Neural cell (in vitro differentiated cells): ENCODE measurements around the gene MYO7A. TPM values are rescaled to one million over a fixed set of nuclear protein-coding genes. Genes with fewer than 3 reads are reported as not detected.

Experiments
- H2AFZ ChIP-seq: fragments of 200-600, 300-800 bp; sonication (generic), shearing (Covaris generic); 2 replicates; pipeline ENCODE4 v1.6.0; 2014; ENCODE audit warnings: low read depth, mild to moderate bottlenecking, antibody characterized with exemption, low read length, moderate library complexity
- H3F3A ChIP-seq: fragments of 200-600 bp; shearing (Covaris generic); 2 replicates; pipeline ENCODE4 v1.6.1; 2016; ENCODE audit warnings: mild to moderate bottlenecking, moderate library complexity, mixed read lengths, antibody characterized with exemption, low read length; ENCODE audit not compliant: insufficient read depth, poor library complexity, severe bottlenecking
- H3K27ac ChIP-seq: fragments of 200-600, 300-800 bp; sonication (generic), shearing (Covaris generic); 2 replicates; pipeline ENCODE4 v1.5.1; 2014; ENCODE audit warnings: mild to moderate bottlenecking, low read length, moderate library complexity
- H3K27me3 ChIP-seq: fragments of 300-800, 200-600 bp; sonication (generic), shearing (Covaris generic); 2 replicates; pipeline ENCODE4 v1.6.0; 2014; ENCODE audit warnings: mild to moderate bottlenecking, low read depth, low read length, moderate library complexity; ENCODE audit not compliant: insufficient read depth
- H3K36me3 ChIP-seq: fragments of 300-800, 200-600 bp; sonication (generic), shearing (Covaris generic); 2 replicates; pipeline ENCODE4 v1.5.1; 2014; ENCODE audit warnings: mild to moderate bottlenecking, antibody characterized with exemption, low read length, moderate library complexity; ENCODE audit not compliant: insufficient read depth
- H3K4me2 ChIP-seq: fragments of 300-800, 200-600 bp; sonication (generic), shearing (Covaris generic); 2 replicates; pipeline ENCODE4 v1.6.0; 2014; ENCODE audit warnings: mild to moderate bottlenecking, low read length
- H3K4me3 ChIP-seq: fragments of 300-800, 200-600 bp; sonication (generic), shearing (Covaris generic); 2 replicates; pipeline ENCODE4 v1.5.1; 2014; ENCODE audit warnings: mild to moderate bottlenecking, low read length, moderate library complexity
- H3K79me2 ChIP-seq: fragments of 200-600 bp; shearing (Covaris generic); replicated peaks from 2 replicates; pipeline ENCODE4 v1.6.0; 2014; ENCODE audit warnings: mild to moderate bottlenecking, low read length, moderate library complexity; ENCODE audit not compliant: insufficient read depth
- H3K9ac ChIP-seq: fragments of 300-800, 200-600 bp; sonication (generic), shearing (Covaris generic); 2 replicates; pipeline ENCODE4 v1.6.1; 2016; ENCODE audit warnings: mild to moderate bottlenecking, low read length, mixed read lengths
- H3K9me2 ChIP-seq: fragments of 200-600 bp; shearing (Covaris generic); 2 replicates; pipeline ENCODE4 v1.6.1; 2016; ENCODE audit warnings: mild to moderate bottlenecking, low read length, mixed read lengths; ENCODE audit not compliant: insufficient read depth
- H3K9me3 ChIP-seq: fragments of 200-600, 300-800 bp; sonication (generic), shearing (Covaris generic); 2 replicates; pipeline ENCODE4 v1.6.1; 2016; ENCODE audit warnings: mild to moderate bottlenecking, mixed run types, low read length, moderate library complexity, mixed read lengths
- H4K20me1 ChIP-seq: fragments of 200-600 bp; shearing (Covaris generic); 2 replicates; pipeline ENCODE4 v1.6.1; 2016; ENCODE audit warnings: mild to moderate bottlenecking, mixed run types; ENCODE audit not compliant: insufficient read depth
- CTCF ChIP-seq: fragments of 450-650 bp; IDR thresholded peaks from 2 replicates; pipeline ENCODE4 v1.5.1; 2014; ENCODE audit warnings: antibody characterized with exemption, mild to moderate bottlenecking, moderate library complexity; ENCODE audit not compliant: poor library complexity, severe bottlenecking
- EP300 ChIP-seq: fragments of 450-650 bp; conservative IDR thresholded peaks from 2 replicates; pipeline ENCODE4 v1.6.1; 2014; ENCODE audit warnings: antibody characterized with exemption, mild to moderate bottlenecking, moderate library complexity; ENCODE audit not compliant: poor library complexity, severe bottlenecking
- EZH2 ChIP-seq: fragments of 200-600, 300-800 bp; shearing (Covaris generic), sonication (generic); IDR thresholded peaks from 2 replicates; pipeline ENCODE4 v1.6.1; 2014; ENCODE audit warnings: antibody characterized with exemption, low read length, borderline replicate concordance, mild to moderate bottlenecking; ENCODE audit not compliant: insufficient read depth, poor library complexity, severe bottlenecking
- MXI1 ChIP-seq: fragments of 450-650 bp; conservative IDR thresholded peaks from 2 replicates; pipeline ENCODE4 v1.6.1; 2014; ENCODE audit warnings: antibody characterized with exemption, mild to moderate bottlenecking; ENCODE audit not compliant: poor library complexity, severe bottlenecking
- POLR2AphosphoS5 ChIP-seq: IDR thresholded peaks from 2 replicates; pipeline ENCODE4 v1.6.1; 2012
- RAD21 ChIP-seq: fragments of 450-650 bp; conservative IDR thresholded peaks from 2 replicates; pipeline ENCODE4 v1.6.1; 2014; ENCODE audit warnings: antibody characterized with exemption, mild to moderate bottlenecking, moderate library complexity
- SMC3 ChIP-seq: fragments of 450-650 bp; conservative IDR thresholded peaks from 2 replicates; pipeline ENCODE4 v1.6.1; 2014; ENCODE audit warnings: antibody characterized with exemption, mild to moderate bottlenecking, moderate library complexity; ENCODE audit not compliant: poor library complexity
- TAF1 ChIP-seq: IDR thresholded peaks from 2 replicates; pipeline ENCODE4 v1.6.1; 2012; ENCODE audit warnings: low read depth
- polyA plus RNA-seq: library from polyadenylated mRNA; depleted of rRNA; stranded (reverse); fragments of >200 nt; gene quantifications from 2 replicates; pipeline ENCODE4 v1.2.3, GENCODE V29; 2014
- TF ChIP-seq, protein P1 (sequence below): IDR thresholded peaks from 2 replicates; pipeline ENCODE4 v1.6.1; 2012; ENCODE audit warnings: borderline replicate concordance

MYO7A gene
- polyA plus RNA-seq, 1 donor from 2014 or later: 0.61 TPM

- Histone ChIP-seq H3K9me2 (no peaks in the 10 kb centered on the region), H3F3A (no peaks in the 10 kb centered on the region), H3K27me3 (no peaks in the 10 kb centered on the region), H2AFZ (no peak overlapping the region), H3K36me3 (no peaks in the 10 kb centered on the region), H4K20me1 (no peaks in the 10 kb centered on the region), H3K4me2 (no peak overlapping the region), H3K27ac (no peak overlapping the region), H3K9ac (no peak overlapping the region), H3K79me2 (no peaks in the 10 kb centered on the region), H3K4me3 (no peak overlapping the region), H3K9me3 (no peaks in the 10 kb centered on the region)
- TF ChIP-seq SMC3 (no peak), MXI1 (no peak), POLR2AphosphoS5 (no peak)
Observed at GRCh38 chr11:77090373-77091111, 37.5 kb upstream of the MYO7A start.

- peak; percentile 81 for TF ChIP-seq CTCF
- peak; percentile 83 for TF ChIP-seq SMC3
- TF ChIP-seq, protein P1, sequence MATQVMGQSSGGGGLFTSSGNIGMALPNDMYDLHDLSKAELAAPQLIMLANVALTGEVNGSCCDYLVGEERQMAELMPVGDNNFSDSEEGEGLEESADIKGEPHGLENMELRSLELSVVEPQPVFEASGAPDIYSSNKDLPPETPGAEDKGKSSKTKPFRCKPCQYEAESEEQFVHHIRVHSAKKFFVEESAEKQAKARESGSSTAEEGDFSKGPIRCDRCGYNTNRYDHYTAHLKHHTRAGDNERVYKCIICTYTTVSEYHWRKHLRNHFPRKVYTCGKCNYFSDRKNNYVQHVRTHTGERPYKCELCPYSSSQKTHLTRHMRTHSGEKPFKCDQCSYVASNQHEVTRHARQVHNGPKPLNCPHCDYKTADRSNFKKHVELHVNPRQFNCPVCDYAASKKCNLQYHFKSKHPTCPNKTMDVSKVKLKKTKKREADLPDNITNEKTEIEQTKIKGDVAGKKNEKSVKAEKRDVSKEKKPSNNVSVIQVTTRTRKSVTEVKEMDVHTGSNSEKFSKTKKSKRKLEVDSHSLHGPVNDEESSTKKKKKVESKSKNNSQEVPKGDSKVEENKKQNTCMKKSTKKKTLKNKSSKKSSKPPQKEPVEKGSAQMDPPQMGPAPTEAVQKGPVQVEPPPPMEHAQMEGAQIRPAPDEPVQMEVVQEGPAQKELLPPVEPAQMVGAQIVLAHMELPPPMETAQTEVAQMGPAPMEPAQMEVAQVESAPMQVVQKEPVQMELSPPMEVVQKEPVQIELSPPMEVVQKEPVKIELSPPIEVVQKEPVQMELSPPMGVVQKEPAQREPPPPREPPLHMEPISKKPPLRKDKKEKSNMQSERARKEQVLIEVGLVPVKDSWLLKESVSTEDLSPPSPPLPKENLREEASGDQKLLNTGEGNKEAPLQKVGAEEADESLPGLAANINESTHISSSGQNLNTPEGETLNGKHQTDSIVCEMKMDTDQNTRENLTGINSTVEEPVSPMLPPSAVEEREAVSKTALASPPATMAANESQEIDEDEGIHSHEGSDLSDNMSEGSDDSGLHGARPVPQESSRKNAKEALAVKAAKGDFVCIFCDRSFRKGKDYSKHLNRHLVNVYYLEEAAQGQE: no peak
- TF ChIP-seq RAD21: peak; percentile 74
- no peaks in the 10 kb centered on the region for H3F3A ChIP-seq
Observed at GRCh38 chr11:77091146-77091940, 36.7 kb upstream of the MYO7A start.

GRCh38 chr11:77092382-77092781 lies 35.7 kb upstream of the MYO7A start:
- H3K9me2 ChIP-seq: no peaks in the 10 kb centered on the region
- H3K9me3 ChIP-seq: no peaks in the 10 kb centered on the region
- no peak overlapping the region for H3K4me2 ChIP-seq
- no peaks in the 10 kb centered on the region for H3K79me2 ChIP-seq
- no peaks in the 10 kb centered on the region for H3K36me3 ChIP-seq
- no peaks in the 10 kb centered on the region for H3K27me3 ChIP-seq
- no peaks in the 10 kb centered on the region for H4K20me1 ChIP-seq
- no peaks in the 10 kb centered on the region for H3F3A ChIP-seq
- H3K9ac ChIP-seq: no peak overlapping the region
- H3K4me3 ChIP-seq: no peak overlapping the region
- no peak overlapping the region for H3K27ac ChIP-seq
- no peak overlapping the region for H2AFZ ChIP-seq
- TF ChIP-seq MXI1: no peak
- no peak for TF ChIP-seq EZH2
- no peak for TF ChIP-seq RAD21
- no peak for TF ChIP-seq EP300
- TF ChIP-seq CTCF: no peak
- no peak for TF ChIP-seq POLR2AphosphoS5
- TF ChIP-seq SMC3: no peak
- TF ChIP-seq TAF1: no peak

More at GRCh38 chr11:77091146-77091940, 36.7 kb upstream of the MYO7A start:
- Histone ChIP-seq H3K27me3 (no peaks in the 10 kb centered on the region), H3K4me3 (no peak overlapping the region), H3K27ac (no peak overlapping the region), H2AFZ (no peak overlapping the region), H3K9me2 (no peaks in the 10 kb centered on the region), H3K36me3 (no peaks in the 10 kb centered on the region), H3K79me2 (no peaks in the 10 kb centered on the region), H3K4me2 (no peak overlapping the region), H3K9ac (no peak overlapping the region), H3K9me3 (no peaks in the 10 kb centered on the region), H4K20me1 (no peaks in the 10 kb centered on the region)
